Testis (tissue), 3 donors: Measurements from ENCODE around the gene KCNQ1. TPM values are rescaled to one million over a fixed set of nuclear protein-coding genes. Genes with fewer than 3 reads are reported as not detected.

Source experiments
- DNase-seq: peaks from one replicate; pipeline ENCODE4 v3.0.0-alpha.2; 2019
- H3K27ac ChIP-seq, 2 donors: fragments of 200-600 bp; sonication (generic); one replicate each; pipeline ENCODE4 v1.5.1; 2019
- H3K27me3 ChIP-seq: fragments of 200-600 bp; sonication (generic); one replicate; pipeline ENCODE4 v1.5.1; 2019
- H3K36me3 ChIP-seq: fragments of 200-600 bp; sonication (generic); one replicate; pipeline ENCODE4 v1.5.1; 2017; ENCODE audit warnings: low read depth; ENCODE audit errors: missing control alignments
- H3K4me1 ChIP-seq: fragments of 200-600 bp; sonication (generic); one replicate; pipeline ENCODE4 v1.5.1; 2019
- H3K4me3 ChIP-seq, 2 donors: fragments of 200-600 bp; sonication (generic); one replicate each; pipeline ENCODE4 v1.5.1; 2017 to 2019
- H3K9me3 ChIP-seq: fragments of 200-600 bp; sonication (generic); one replicate; pipeline ENCODE4 v1.5.1; 2017
- POLR2A ChIP-seq: fragments of 450-650 bp; IDR thresholded peaks from one replicate; pipeline ENCODE4 v1.6.1; 2017; ENCODE audit warnings: antibody characterized with exemption, mild to moderate bottlenecking, moderate library complexity
- WGBS, 2 donors: methylation state at CpG; one replicate each; pipeline ENCODE4 v1.1.5; 2018; 5-methylcytosine and 5-hydroxymethylcytosine counted together
- intact Hi-C: fragments of 100-400 bp; cut with DNase I; formaldehyde crosslinking; loops from one replicate; pipeline ENCODE4 v1.15.1; 2023; ENCODE audit warnings: low total_unique reads
- polyA plus RNA-seq: library from polyadenylated mRNA; stranded (reverse); fragments of 350-450 nt; fragmentation: Illumina TruSeq; extraction: RNeasy Lipid Tissue Mini Kit (QIAGEN cat#74804); gene quantifications from one replicate; pipeline ENCODE4 v1.2.3, GENCODE V29; 2014; ENCODE audit warnings: low read depth, low replicate concordance; ENCODE audit not compliant: insufficient read depth
- total RNA-seq, 2 donors: library from RNA; depleted of rRNA; stranded (reverse); fragments of >200 nt; gene quantifications; one replicate each; pipeline ENCODE4 v1.2.3, GENCODE V29; 2016
- TF ChIP-seq, protein P1 (sequence below), 3 experiments: fragments of 450-650 bp in 2 of 3; fragments of 200-600 bp in 1 of 3; sonication (generic) in 1 of 3; IDR thresholded peaks; one replicate each; pipeline ENCODE4 v1.5.1; 2016 to 2019; ENCODE audit warnings: antibody characterized with exemption in 3 of 3, mild to moderate bottlenecking in 2 of 3, moderate library complexity in 1 of 3

The KCNQ1 gene
- total and polyA plus RNA-seq, 3 donors from 2014 or later: 6.0 to 24.2 (median 12.8) TPM

GRCh38 chr11:2423157-2424025, 21.4 kb upstream of the KCNQ1 start:
- no peaks in the 10 kb centered on the region for H3K36me3 ChIP-seq
- H3K4me3 ChIP-seq: no peak overlapping the region
- H3K9me3 ChIP-seq: no peaks in the 10 kb centered on the region
- H3K27ac ChIP-seq: no peak overlapping the region
- DNase-seq: no peak
- no peaks in the 10 kb centered on the region for H3K27me3 ChIP-seq
- peaks cover 3% of the 10 kb centered on the region for H3K4me1 ChIP-seq
- WGBS, 2 donors: 81 to 86% methylated on average over 8 to 26 of the region's 26 CpGs
- TF ChIP-seq, protein P1, sequence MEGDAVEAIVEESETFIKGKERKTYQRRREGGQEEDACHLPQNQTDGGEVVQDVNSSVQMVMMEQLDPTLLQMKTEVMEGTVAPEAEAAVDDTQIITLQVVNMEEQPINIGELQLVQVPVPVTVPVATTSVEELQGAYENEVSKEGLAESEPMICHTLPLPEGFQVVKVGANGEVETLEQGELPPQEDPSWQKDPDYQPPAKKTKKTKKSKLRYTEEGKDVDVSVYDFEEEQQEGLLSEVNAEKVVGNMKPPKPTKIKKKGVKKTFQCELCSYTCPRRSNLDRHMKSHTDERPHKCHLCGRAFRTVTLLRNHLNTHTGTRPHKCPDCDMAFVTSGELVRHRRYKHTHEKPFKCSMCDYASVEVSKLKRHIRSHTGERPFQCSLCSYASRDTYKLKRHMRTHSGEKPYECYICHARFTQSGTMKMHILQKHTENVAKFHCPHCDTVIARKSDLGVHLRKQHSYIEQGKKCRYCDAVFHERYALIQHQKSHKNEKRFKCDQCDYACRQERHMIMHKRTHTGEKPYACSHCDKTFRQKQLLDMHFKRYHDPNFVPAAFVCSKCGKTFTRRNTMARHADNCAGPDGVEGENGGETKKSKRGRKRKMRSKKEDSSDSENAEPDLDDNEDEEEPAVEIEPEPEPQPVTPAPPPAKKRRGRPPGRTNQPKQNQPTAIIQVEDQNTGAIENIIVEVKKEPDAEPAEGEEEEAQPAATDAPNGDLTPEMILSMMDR (IDR thresholded peaks at IDR 0.05): no peak
- TF ChIP-seq POLR2A: no peak
- intact Hi-C loops: loop anchor here (5.0 to 10.0 kb wide), 2 partner anchors 226 to 471 kb away; no protein-coding TSS in a partner anchor

- H3K27ac ChIP-seq: no peak overlapping the region
- no peaks in the 10 kb centered on the region for H3K27me3 ChIP-seq
- H3K4me3 ChIP-seq: no peak overlapping the region
- no peak for DNase-seq
- intact Hi-C loops: loop anchor here (5.0 to 10.0 kb wide), 3 partner anchors 107 to 470 kb away; no protein-coding TSS in a partner anchor
- peaks cover 3% of the 10 kb centered on the region for H3K4me1 ChIP-seq
- no peaks in the 10 kb centered on the region for H3K36me3 ChIP-seq
- TF ChIP-seq, protein P1 (IDR thresholded peaks at IDR 0.05): no peak
- no peak for TF ChIP-seq POLR2A
- WGBS, 2 donors: 91 to 94% methylated on average over 13 to 28 of the region's 28 CpGs
- no peaks in the 10 kb centered on the region for H3K9me3 ChIP-seq
These were observed 19.9 kb upstream of the KCNQ1 start for GRCh38 chr11:2424811-2425495.

GRCh38 chr11:2425506-2425905, 19.3 kb upstream of the KCNQ1 start:
- 86 to 96% methylated on average over 4 to 8 of the region's 8 CpGs for WGBS, 2 donors
- Histone ChIP-seq H3K4me1 (peaks cover 1% of the 10 kb centered on the region), H3K36me3 (no peaks in the 10 kb centered on the region), H3K9me3 (no peaks in the 10 kb centered on the region), H3K27me3 (no peaks in the 10 kb centered on the region), H3K4me3 (no peak overlapping the region), H3K27ac (no peak overlapping the region)
- intact Hi-C loops: loop anchor here (5.0 to 10.0 kb wide), 2 partner anchors 107 to 469 kb away; no protein-coding TSS in a partner anchor
- DNase-seq: no peak
- TF ChIP-seq, protein P1 (IDR thresholded peaks at IDR 0.05): no peak
- no peak for TF ChIP-seq POLR2A

- TF ChIP-seq, protein P1 (IDR thresholded peaks at IDR 0.05): no peak
- TF ChIP-seq POLR2A: no peak
- no peak for DNase-seq
- no peaks in the 10 kb centered on the region for H3K36me3 ChIP-seq
- H3K27me3 ChIP-seq: no peaks in the 10 kb centered on the region
- H3K4me1 ChIP-seq: no peaks in the 10 kb centered on the region
- intact Hi-C loops: loop anchor here (5.0 to 10.0 kb wide), 2 partner anchors 106 to 469 kb away; no protein-coding TSS in a partner anchor
- no peak overlapping the region for H3K4me3 ChIP-seq
- WGBS, 2 donors: 94 to 100% methylated on average over 2 to 12 of the region's 13 CpGs
- H3K9me3 ChIP-seq: no peaks in the 10 kb centered on the region
- H3K27ac ChIP-seq: no peak overlapping the region
These were observed 18.6 kb upstream of the KCNQ1 start for GRCh38 chr11:2426221-2426620.
